GM21515 (cell line): ENCODE data around the gene C1GALT1C1L.
"Not testable (repeated sequence)": the region's sequence is repeated elsewhere in the genome, so short reads cannot be mapped to it uniquely, and the experiment has no call there.

ENCODE experiments used
- ATAC-seq: cut with Tn5 transposase; IDR thresholded peaks from one replicate; pipeline ENCODE4 v1.9.1; 2021; ENCODE audit not compliant: unreplicated experiment

The C1GALT1C1L gene

GRCh38 chr2:43657241-43657640 lies 19.0 kb downstream of the C1GALT1C1L start:
- ATAC-seq, result no peak

DNA sequence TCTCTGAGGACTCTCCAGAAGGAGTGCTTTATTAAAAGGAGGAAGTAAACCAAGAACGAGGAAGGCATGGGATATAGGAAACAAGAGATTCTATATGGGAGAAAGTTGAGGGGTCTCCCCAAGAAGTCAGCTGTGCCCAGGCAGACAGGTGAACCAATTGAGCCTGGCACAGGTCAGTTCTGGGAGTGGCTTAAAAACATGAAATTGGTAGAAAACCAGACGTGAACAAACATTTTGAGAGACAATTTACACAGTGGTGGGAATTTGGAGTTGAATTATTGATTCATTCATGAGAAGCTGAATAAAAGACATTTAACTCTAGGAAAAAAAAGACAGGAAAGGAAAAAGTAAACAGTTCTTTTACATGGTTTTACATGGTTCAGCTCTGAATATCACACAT lies 22.7 kb downstream of the C1GALT1C1L start:
- ATAC-seq, result no peak

GRCh38 chr2:43648994-43649701 lies 27.1 kb downstream of the C1GALT1C1L start:
- ATAC-seq, result no peak

GRCh38 chr2:43643680-43644079 lies 32.5 kb downstream of the C1GALT1C1L start:
- ATAC-seq, result no peak

DNA sequence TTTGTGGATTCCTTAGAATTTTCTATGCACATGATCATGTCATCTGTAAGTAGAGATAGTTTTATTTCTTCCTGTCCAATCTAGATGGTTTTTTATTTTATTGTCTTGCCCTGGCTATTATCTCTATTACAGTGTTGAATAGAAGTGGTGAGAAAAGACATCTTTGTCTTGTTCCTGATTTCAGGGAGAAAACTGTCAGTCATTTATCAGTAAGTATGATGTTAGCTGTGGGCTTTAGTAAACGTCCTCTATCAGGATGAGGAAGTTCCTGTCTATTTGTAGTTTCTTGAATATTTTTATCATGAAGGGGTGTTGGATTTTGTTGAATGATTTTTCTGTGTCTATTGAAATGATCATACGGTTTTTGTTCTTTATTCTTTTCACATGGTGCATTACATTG lies 33.9 kb downstream of the C1GALT1C1L start:
- ATAC-seq, result no peak

DNA sequence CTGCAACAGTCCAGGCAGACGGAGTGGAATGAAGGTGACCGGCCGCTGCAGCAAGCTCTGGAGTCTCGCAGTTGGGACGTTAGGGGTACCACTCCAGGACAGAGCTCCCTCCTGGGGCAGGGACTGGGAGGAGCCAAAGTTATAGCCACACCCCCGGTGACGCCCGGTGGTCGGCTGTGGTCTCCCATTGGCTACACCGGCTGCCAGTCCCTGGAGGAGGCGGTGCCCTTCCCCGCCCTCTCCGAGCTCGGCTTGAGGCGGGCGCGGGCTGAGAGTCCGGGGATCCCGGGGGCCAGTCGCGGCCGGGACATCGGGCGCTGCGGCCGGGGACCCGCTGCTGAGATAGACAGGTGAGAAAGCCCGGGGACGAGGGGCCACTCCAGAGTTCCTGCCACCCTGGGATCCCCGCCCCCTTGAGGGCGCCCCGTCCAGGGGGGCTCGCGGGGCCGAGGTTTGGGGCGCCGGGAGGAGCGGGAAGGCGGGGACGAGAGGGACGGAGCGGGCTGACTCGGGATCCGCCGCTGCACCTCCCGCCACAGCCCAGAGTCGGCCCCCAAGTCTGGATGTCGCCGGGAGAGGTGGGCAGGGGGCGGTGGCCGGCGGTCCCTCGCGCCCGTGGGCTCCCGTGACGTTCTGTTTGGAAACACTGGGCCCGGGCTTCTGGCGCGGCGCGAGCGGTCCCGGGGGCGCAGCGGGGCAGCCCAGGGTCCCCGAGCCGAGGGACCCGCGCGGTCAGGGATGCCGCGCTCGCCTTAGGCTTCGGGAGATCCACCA lies 39.0 kb downstream of the C1GALT1C1L start, which contains the start of gene PLEKHH2:
Gene PLEKHH2, plus strand, starts transcription at position 231 of the 774 bp plus-strand sequence. CDS start 7,414 bp downstream, outside the sequence.
- peak; percentile 100 for ATAC-seq

- ATAC-seq, result peak; percentile 24
Observed at GRCh38 chr2:43636621-43637020, 39.6 kb downstream of the C1GALT1C1L start.

DNA sequence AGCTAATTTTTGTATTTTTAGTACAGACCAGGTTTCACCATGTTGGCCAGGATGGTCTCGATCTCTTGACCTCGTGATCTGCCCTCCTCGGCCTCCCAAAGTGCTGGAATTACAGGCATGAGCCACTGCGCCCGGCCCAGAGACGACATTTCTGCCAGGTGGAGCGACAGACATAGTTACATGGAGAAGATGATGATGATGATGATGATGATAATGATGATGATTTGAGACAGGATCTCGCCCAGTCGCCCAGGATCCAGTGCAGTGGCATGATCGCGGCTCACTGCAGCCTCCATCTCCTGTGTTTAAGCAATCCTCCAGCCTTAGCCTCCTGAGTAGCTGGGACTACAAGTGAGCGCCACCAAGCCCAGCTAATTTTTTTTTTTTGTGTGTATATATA lies 40.1 kb downstream of the C1GALT1C1L start:
- ATAC-seq, result not testable (repeated sequence)

- ATAC-seq, result no peak
Observed at GRCh38 chr2:43634604-43635306, 41.5 kb downstream of the C1GALT1C1L start.

- no peak for ATAC-seq
Observed at GRCh38 chr2:43631618-43632317, 44.5 kb downstream of the C1GALT1C1L start.
